GM10248 (cell line): ENCODE data around the gene MAJIN.

ENCODE experiments used
- CTCF ChIA-PET: fragments of 300-600 bp; sonication (Branson Sonifier 250); formaldehyde crosslinking; extraction: SDS; loops from one replicate; lab custom pipeline; 2021; ENCODE audit warnings: antibody characterized with exemption; lab: Yijun Ruan, JAX
- POLR2A ChIA-PET: fragments of 350-650 bp; sonication (Branson Sonifier 250); formaldehyde crosslinking; extraction: SDS; loops from one replicate; lab custom pipeline; 2020; ENCODE audit warnings: antibody characterized with exemption; lab: Yijun Ruan, JAX
- DNase-seq: peaks from one replicate; pipeline ENCODE4 v3.0.0; 2012; ENCODE audit errors: extremely low spot score
- TF ChIP-seq, protein P1 (sequence below): IDR thresholded peaks from 2 replicates; pipeline ENCODE4 v1.5.1; 2012; ENCODE audit warnings: mild to moderate bottlenecking, low read depth; ENCODE audit errors: extremely low read depth, missing control alignments, control extremely low read depth

The MAJIN gene

DNA sequence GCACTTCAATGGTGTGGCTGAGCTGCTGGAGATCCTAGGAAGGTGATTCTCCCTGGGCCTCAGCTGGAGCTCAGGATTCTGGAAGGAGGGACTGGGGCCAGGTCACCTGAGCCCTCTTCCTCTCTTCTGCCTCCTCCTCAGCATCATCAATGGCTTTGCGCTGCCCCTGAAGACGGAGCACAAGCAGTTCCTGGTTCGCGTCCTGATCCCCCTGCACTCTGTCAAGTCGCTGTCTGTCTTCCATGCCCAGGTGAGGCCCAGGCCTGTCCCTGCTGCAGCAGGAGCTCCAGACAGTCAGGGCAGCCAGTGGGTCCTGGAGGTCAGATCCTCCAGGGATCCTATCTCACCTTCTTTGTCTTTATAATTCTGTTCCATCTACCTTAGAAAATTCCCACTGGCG, 41.6 kb downstream of the MAJIN start:
- ChIA-PET CTCF (interaction anchor here (1.0 to 1.2 kb wide), 3 partner anchors 33 to 44 kb away, joined by 3 to 4 read pairs (median 3); no protein-coding TSS in a partner anchor), POLR2A (no interaction called here)
- DNase-seq: peak; percentile 6
- TF ChIP-seq, protein P1, sequence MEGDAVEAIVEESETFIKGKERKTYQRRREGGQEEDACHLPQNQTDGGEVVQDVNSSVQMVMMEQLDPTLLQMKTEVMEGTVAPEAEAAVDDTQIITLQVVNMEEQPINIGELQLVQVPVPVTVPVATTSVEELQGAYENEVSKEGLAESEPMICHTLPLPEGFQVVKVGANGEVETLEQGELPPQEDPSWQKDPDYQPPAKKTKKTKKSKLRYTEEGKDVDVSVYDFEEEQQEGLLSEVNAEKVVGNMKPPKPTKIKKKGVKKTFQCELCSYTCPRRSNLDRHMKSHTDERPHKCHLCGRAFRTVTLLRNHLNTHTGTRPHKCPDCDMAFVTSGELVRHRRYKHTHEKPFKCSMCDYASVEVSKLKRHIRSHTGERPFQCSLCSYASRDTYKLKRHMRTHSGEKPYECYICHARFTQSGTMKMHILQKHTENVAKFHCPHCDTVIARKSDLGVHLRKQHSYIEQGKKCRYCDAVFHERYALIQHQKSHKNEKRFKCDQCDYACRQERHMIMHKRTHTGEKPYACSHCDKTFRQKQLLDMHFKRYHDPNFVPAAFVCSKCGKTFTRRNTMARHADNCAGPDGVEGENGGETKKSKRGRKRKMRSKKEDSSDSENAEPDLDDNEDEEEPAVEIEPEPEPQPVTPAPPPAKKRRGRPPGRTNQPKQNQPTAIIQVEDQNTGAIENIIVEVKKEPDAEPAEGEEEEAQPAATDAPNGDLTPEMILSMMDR: no peak

DNA sequence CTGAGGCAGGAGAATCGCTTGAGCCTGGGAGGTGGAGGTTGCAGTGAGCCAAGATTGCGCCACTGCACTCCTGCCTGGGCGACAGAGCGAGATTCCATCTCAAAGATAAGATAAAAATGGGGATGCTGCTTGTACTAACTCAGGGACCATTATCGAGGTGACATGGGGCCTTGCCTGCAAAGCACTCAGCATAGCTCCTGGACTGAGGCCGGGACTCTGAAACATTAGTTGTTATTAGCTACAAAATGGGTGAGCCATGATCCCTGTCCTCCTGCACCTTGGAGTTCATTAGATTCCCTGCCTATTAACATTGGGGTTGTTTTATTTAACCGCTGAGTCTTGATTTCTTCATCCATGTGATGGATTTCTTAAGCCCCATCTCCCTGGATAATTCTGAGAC, 42.3 kb downstream of the MAJIN start:
- DNase-seq: no peak
- POLR2A ChIA-PET: no interaction called here
- CTCF ChIA-PET: interaction anchor here (1.2 kb wide), 3 partner anchors 12 to 37 kb away, joined by 3 to 4 read pairs (median 3); no protein-coding TSS in a partner anchor
- TF ChIP-seq, protein P1: no peak

DNA sequence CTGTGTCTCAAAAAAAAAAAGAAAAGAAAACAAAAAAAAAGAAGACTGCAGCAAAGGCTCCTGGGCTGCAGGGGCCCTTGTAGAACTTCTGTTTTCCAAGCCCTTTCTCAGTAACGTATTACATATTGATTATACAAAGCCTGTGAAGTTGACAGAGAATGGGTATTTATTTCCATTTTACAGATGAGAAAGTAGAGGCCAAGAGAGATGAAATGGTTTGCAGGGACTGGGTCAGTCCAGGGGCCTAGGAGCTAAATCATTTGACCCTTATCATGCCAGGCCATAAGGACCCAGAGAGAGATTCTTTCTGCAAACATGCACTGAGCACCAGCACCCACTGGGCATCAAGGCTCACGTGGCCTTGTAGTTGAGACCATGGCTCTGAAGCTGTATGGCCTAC, 43.0 kb downstream of the MAJIN start:
- CTCF ChIA-PET: interaction anchor here (1.0 to 1.2 kb wide), 3 partner anchors 11 to 86 kb away, joined by 3 to 4 read pairs (median 4); no protein-coding TSS in a partner anchor
- POLR2A ChIA-PET: no interaction called here
- DNase-seq: no peak
- TF ChIP-seq, protein P1: no peak

DNA sequence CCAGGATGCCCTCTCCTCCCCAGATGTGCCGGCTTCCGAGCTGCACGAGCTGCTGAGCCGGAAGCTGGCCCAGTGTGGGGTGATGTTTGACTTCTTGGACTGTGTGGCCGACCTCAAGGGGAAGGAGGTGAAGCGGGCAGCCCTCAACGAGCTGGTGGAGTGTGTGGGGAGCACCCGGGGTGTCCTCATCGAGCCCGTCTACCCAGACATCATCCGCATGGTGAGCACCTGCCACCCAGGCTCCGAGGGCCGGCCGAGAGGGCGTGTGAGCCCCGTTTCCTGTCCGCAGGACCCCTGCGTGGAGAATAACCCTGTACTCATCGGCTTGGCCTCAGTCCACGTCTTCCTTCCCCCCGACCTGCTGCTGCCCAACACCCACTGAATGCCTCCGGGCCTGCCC, 45.2 kb downstream of the MAJIN start:
- ChIA-PET POLR2A (no interaction called here), CTCF (interaction anchor here (0.7 to 1.4 kb wide), 4 partner anchors 8 to 88 kb away, joined by 3 to 4 read pairs (median 3); no protein-coding TSS in a partner anchor)
- no peak for DNase-seq
- TF ChIP-seq, protein P1: no peak

DNA sequence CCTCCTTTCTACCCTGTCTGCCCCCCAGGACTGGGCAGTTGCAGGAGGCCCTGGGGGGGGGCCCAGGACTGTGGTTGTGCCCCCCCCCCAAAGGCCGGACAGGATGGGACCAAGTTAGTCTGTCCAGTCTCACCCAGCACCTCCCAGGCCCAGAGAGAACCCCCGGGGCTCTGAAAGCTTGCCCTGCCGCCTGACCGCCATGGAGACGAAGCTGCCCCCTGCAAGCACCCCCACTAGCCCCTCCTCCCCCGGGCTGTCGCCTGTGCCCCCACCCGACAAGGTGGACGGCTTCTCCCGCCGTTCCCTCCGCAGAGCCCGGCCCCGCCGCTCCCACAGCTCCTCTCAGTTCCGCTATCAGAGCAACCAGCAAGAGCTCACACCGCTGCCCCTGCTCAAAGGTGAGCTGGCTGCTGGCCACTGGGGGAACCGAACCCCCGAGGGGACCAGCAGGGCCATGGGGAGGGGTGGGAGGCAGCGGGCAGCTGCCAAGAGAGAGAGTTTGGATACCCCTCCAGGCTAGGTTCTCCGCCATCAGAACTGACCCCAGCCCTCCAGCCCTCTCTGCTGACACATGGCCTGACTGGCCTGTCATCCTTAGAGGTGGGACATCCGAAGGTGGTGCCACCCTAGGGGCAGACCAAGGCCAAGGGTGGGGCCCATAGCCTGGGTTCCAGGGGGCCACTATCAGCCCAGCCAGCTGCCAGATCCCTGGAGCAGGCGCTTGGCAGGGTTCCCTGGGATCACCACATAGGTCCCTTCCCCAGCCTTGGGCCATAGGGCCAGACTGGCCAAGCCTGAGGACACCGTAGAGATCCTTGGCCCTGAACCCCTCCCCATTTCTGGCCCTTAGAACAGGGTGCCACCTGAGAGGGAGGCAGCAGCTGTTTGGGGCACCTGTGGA, 46.1 kb downstream of the MAJIN start:
- ChIA-PET CTCF (interaction anchor here (0.9 to 1.4 kb wide), 5 partner anchors 7 to 89 kb away, joined by 3 to 5 read pairs (median 4); partner anchors contain the start of genes ARL2 and BATF2), POLR2A (no interaction called here)
- no peak for DNase-seq
- TF ChIP-seq, protein P1: no peak

DNA sequence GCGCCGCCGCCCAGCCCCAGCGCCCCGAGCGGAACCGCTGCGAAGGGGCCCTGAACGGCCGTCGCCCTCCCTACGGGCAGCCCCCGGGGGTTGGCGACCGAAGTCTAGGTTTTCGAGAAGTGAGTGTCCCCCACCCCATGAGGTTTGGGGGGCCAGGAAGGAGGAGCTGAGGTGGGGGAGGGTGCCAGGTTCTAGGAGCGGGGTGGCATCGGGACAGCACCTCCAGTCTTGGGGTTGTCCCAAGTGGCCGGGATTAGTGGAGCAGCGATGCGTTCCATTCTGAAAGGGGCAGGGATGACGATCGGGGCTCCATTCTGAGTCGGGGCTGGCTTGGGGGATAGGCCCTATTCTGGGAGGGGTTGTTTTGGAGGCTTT, 47.0 kb downstream of the MAJIN start:
- DNase-seq: peak; percentile 53
- POLR2A ChIA-PET: interaction anchor here (0.6 to 1.1 kb wide), 2 partner anchors 47 to 574 kb away, joined by 3 to 4 read pairs; partner anchors contain the start of genes EHD1 and MALAT1
- CTCF ChIA-PET: interaction anchor here (0.7 to 1.7 kb wide), 4 partner anchors 72 to 101 kb away, joined by 3 to 5 read pairs (median 4); partner anchors contain the start of genes ARL2 and BATF2
- TF ChIP-seq, protein P1: no peak
